HEK293 (cell line): ENCODE results near the gene SGTB.

Experiments used
- CTCF ChIA-PET: fragments of 350-600 bp; formaldehyde crosslinking; extraction: SDS; loops from one replicate; lab custom pipeline; 2021; ENCODE audit warnings: antibody characterized with exemption; lab: Yijun Ruan, JAX
- POLR2A ChIA-PET: fragments of 300-600 bp; formaldehyde crosslinking; extraction: SDS; loops from one replicate; lab custom pipeline; 2020; ENCODE audit warnings: antibody characterized with exemption, inconsistent platforms; lab: Yijun Ruan, JAX
- H3K27ac ChIP-seq: fragments of 200-500 bp; sonication (Bioruptor generic); 2 replicates; pipeline ENCODE4 v1.5.1; 2014; ENCODE audit warnings: low read depth, low read length, control low read depth, inconsistent platforms; ENCODE audit errors: extremely low read depth
- H3K36me3 ChIP-seq, 2 experiments: fragments of 200-500 bp in 1 of 2; sonication (Bioruptor generic) in 1 of 2; 1 replicate in 1 of 2; 2 replicates in 1 of 2; pipeline ENCODE4 v1.5.1; 2014 to 2017; ENCODE audit warnings: inconsistent platforms in 2 of 2, low read length in 2 of 2; ENCODE audit not compliant: control insufficient read depth in 2 of 2, insufficient read depth in 1 of 2
- H3K4me1 ChIP-seq: fragments of 200-500 bp; sonication (Bioruptor generic); 2 replicates; pipeline ENCODE4 v1.5.1; 2014; ENCODE audit warnings: mild to moderate bottlenecking, low read length, inconsistent platforms; ENCODE audit not compliant: control insufficient read depth, insufficient read depth
- H3K4me3 ChIP-seq: 2 replicates; pipeline ENCODE4 v1.5.1; 2011; ENCODE audit warnings: low read depth, mild to moderate bottlenecking, control low read depth, low read length, moderate library complexity
- H3K9me3 ChIP-seq: fragments of 200-500 bp; sonication (Bioruptor generic); 2 replicates; pipeline ENCODE4 v1.5.1; 2014; ENCODE audit warnings: low read depth, low read length, inconsistent platforms; ENCODE audit not compliant: control insufficient read depth, insufficient read depth
- GFI1B ChIP-seq: fragments of 450-650 bp; formaldehyde crosslinking; IDR thresholded peaks from 2 replicates; pipeline ENCODE4 v1.5.1; 2016; ENCODE audit warnings: missing biosample characterization, missing genetic modification characterization
- KLF8 ChIP-seq: fragments of 450-650 bp; formaldehyde crosslinking; IDR thresholded peaks from 2 replicates; pipeline ENCODE4 v1.5.1; 2016; ENCODE audit warnings: missing biosample characterization, missing genetic modification characterization
- KLF9 ChIP-seq: fragments of 450-650 bp; formaldehyde crosslinking; IDR thresholded peaks from 2 replicates; pipeline ENCODE4 v1.5.1; 2016; ENCODE audit warnings: missing biosample characterization, missing genetic modification characterization, low read depth
- MYNN ChIP-seq: fragments of 450-650 bp; formaldehyde crosslinking; IDR thresholded peaks from 2 replicates; pipeline ENCODE4 v1.5.1; 2016; ENCODE audit warnings: missing biosample characterization, missing genetic modification characterization, borderline replicate concordance
- PRDM1 ChIP-seq: fragments of 450-650 bp; formaldehyde crosslinking; IDR thresholded peaks from 2 replicates; pipeline ENCODE4; 2016; ENCODE audit warnings: missing biosample characterization, missing genetic modification characterization
- SETDB1 ChIP-seq: IDR thresholded peaks from one replicate; pipeline ENCODE4 v1.6.1; 2017; ENCODE audit warnings: mild to moderate bottlenecking, low read length, moderate library complexity, mixed read lengths; ENCODE audit not compliant: insufficient read length
- SP3 ChIP-seq: fragments of 450-650 bp; formaldehyde crosslinking; IDR thresholded peaks from 2 replicates; pipeline ENCODE4 v1.5.1; 2016; ENCODE audit warnings: missing biosample characterization, missing genetic modification characterization
- TCF7L2 ChIP-seq: IDR thresholded peaks from 2 replicates; pipeline ENCODE4 v1.6.1; 2011; ENCODE audit warnings: low read depth, mild to moderate bottlenecking, inconsistent platforms, low read length, moderate library complexity, borderline replicate concordance
- ZNF2 ChIP-seq: fragments of 450-650 bp; formaldehyde crosslinking; IDR thresholded peaks from 2 replicates; pipeline ENCODE4 v1.5.1; 2016; ENCODE audit warnings: missing biosample characterization, missing genetic modification characterization
- ZNF223 ChIP-seq: fragments of 450-650 bp; formaldehyde crosslinking; IDR thresholded peaks from 2 replicates; pipeline ENCODE4 v1.5.1; 2016; ENCODE audit warnings: missing biosample characterization, missing genetic modification characterization
- ZNF266 ChIP-seq: fragments of 450-650 bp; formaldehyde crosslinking; IDR thresholded peaks from 2 replicates; pipeline ENCODE4 v1.5.1; 2016; ENCODE audit warnings: missing biosample characterization, missing genetic modification characterization, low read depth
- ZNF513 ChIP-seq: fragments of 450-650 bp; IDR thresholded peaks from 2 replicates; pipeline ENCODE4 v1.5.1; 2018; ENCODE audit warnings: missing biosample characterization, missing genetic modification characterization
- ZNF529 ChIP-seq: fragments of 450-650 bp; formaldehyde crosslinking; IDR thresholded peaks from 2 replicates; pipeline ENCODE4 v1.5.1; 2017; ENCODE audit warnings: missing genetic modification characterization, missing biosample characterization; ENCODE audit not compliant: insufficient replicate concordance
- ZNF555 ChIP-seq: fragments of 450-650 bp; formaldehyde crosslinking; conservative IDR thresholded peaks from 2 replicates; pipeline ENCODE4 v1.5.1; 2017; ENCODE audit warnings: missing biosample characterization, mild to moderate bottlenecking, missing genetic modification characterization, inconsistent platforms
- ZNF623 ChIP-seq: fragments of 450-650 bp; formaldehyde crosslinking; IDR thresholded peaks from 2 replicates; pipeline ENCODE4 v1.5.1; 2016; ENCODE audit warnings: missing biosample characterization, missing genetic modification characterization
- ZNF677 ChIP-seq: fragments of 450-650 bp; IDR thresholded peaks from 2 replicates; pipeline ENCODE4 v1.5.0; 2018; ENCODE audit warnings: missing biosample characterization, mild to moderate bottlenecking, missing genetic modification characterization, moderate library complexity
- ZNF776 ChIP-seq: fragments of 450-650 bp; formaldehyde crosslinking; IDR thresholded peaks from 2 replicates; pipeline ENCODE4 v1.5.0; 2017; ENCODE audit warnings: missing biosample characterization, missing genetic modification characterization, borderline replicate concordance
- ZNF791 ChIP-seq: fragments of 450-650 bp; formaldehyde crosslinking; IDR thresholded peaks from 2 replicates; pipeline ENCODE4 v1.5.1; 2016; ENCODE audit warnings: missing biosample characterization, missing genetic modification characterization
- ZSCAN16 ChIP-seq: fragments of 450-650 bp; formaldehyde crosslinking; IDR thresholded peaks from 2 replicates; pipeline ENCODE4 v1.5.1; 2016; ENCODE audit warnings: missing biosample characterization, missing genetic modification characterization
- TF ChIP-seq, protein P1 (sequence below): fragments of 450-650 bp; formaldehyde crosslinking; IDR thresholded peaks from 2 replicates; pipeline ENCODE4 v1.5.1; 2016; ENCODE audit warnings: missing biosample characterization, missing genetic modification characterization
- TF ChIP-seq, protein P2 (sequence below): fragments of 450-650 bp; formaldehyde crosslinking; IDR thresholded peaks from 2 replicates; pipeline ENCODE4 v1.5.1; 2016; ENCODE audit warnings: missing biosample characterization, missing genetic modification characterization

SGTB gene

GRCh38 chr5:65707663-65708062 lies 14.2 kb downstream of the SGTB start:
- no peaks in the 10 kb centered on the region for H3K9me3 ChIP-seq
- no peak overlapping the region for H3K27ac ChIP-seq
- no peak for TF ChIP-seq ZSCAN16 (tag by site-specific recombination)
- TF ChIP-seq ZNF513: no peak
- ChIA-PET POLR2A (interaction anchor here (1.1 kb wide), 1 partner anchor 14 kb away, joined by 3 read pairs; the partner anchor contains the start of genes NLN and SGTB), CTCF (no interaction called here)
- H3K4me1 ChIP-seq: no peaks in the 10 kb centered on the region
- peaks cover 44 to 55% of the 10 kb centered on the region in 2 experiments for H3K36me3 ChIP-seq
- H3K4me3 ChIP-seq: no peak overlapping the region

DNA sequence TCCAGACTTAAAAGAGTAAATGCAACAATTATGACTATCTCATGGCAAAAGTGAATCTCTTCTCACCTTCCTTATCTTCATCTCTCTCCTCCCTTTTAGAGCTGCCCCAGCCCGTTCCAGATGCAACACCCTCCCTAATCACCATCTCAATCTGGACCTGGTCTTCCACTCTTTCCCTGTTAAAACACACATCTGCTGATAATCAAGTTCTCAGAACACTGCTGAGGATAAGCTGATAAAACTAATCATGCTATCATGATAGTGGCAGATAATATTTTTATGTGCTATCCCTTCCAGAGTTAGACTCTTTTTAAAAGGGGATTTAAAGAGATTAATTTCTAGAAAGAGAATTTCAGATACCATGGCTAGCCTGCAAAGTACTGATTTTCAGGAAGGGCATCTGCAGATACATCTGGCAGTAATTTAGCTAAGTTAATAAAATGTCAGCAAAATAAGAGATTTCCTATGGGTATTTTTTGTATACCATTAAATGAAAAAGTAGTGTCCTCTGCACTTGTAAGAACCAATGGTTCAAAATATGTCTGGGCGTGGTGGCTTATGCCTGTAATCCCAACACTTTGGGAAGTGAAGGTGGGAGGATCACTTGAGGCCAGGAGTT lies 17.2 kb downstream of the SGTB start:
- Histone ChIP-seq H3K27ac (no peak overlapping the region), H3K36me3 (peaks cover 38 to 51% of the 10 kb centered on the region in 2 experiments), H3K9me3 (no peaks in the 10 kb centered on the region), H3K4me1 (no peaks in the 10 kb centered on the region), H3K4me3 (no peak overlapping the region)
- ChIA-PET POLR2A (no interaction called here), CTCF (interaction anchor here (0.6 kb wide), 1 partner anchor 19 kb away, joined by 3 read pairs; no protein-coding TSS in a partner anchor)
- no peak for TF ChIP-seq TCF7L2
- TF ChIP-seq SP3 (tag by site-specific recombination): no peak
- TF ChIP-seq PRDM1 (tag by site-specific recombination): no peak
- TF ChIP-seq ZNF223 (tag by site-specific recombination): no peak
- TF ChIP-seq ZNF529 (tag by site-specific recombination): no peak
- no peak for TF ChIP-seq SETDB1
- TF ChIP-seq GFI1B (tag by site-specific recombination): no peak
- TF ChIP-seq KLF8 (tag by site-specific recombination): no peak
- TF ChIP-seq ZNF2 (tag by site-specific recombination): no peak
- no peak for TF ChIP-seq KLF9 (tag by site-specific recombination)
- TF ChIP-seq ZNF555 (tag by site-specific recombination): no peak
- TF ChIP-seq MYNN (tag by site-specific recombination): no peak
- TF ChIP-seq ZNF623 (tag by site-specific recombination): no peak
- TF ChIP-seq, protein P1, sequence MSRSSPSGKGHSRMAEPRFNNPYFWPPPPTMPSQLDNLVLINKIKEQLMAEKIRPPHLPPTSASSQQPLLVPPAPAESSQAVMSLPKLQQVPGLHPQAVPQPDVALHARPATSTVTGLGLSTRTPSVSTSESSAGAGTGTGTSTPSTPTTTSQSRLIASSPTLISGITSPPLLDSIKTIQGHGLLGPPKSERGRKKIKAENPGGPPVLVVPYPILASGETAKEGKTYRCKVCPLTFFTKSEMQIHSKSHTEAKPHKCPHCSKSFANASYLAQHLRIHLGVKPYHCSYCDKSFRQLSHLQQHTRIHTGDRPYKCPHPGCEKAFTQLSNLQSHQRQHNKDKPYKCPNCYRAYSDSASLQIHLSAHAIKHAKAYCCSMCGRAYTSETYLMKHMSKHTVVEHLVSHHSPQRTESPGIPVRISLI (tag by site-specific recombination): no peak
- TF ChIP-seq ZNF776 (tag by site-specific recombination): no peak
- no peak for TF ChIP-seq ZNF791 (tag by site-specific recombination)
- no peak for TF ChIP-seq ZNF266
- TF ChIP-seq ZNF677 (tag by site-specific recombination): no peak
- TF ChIP-seq, protein P2, sequence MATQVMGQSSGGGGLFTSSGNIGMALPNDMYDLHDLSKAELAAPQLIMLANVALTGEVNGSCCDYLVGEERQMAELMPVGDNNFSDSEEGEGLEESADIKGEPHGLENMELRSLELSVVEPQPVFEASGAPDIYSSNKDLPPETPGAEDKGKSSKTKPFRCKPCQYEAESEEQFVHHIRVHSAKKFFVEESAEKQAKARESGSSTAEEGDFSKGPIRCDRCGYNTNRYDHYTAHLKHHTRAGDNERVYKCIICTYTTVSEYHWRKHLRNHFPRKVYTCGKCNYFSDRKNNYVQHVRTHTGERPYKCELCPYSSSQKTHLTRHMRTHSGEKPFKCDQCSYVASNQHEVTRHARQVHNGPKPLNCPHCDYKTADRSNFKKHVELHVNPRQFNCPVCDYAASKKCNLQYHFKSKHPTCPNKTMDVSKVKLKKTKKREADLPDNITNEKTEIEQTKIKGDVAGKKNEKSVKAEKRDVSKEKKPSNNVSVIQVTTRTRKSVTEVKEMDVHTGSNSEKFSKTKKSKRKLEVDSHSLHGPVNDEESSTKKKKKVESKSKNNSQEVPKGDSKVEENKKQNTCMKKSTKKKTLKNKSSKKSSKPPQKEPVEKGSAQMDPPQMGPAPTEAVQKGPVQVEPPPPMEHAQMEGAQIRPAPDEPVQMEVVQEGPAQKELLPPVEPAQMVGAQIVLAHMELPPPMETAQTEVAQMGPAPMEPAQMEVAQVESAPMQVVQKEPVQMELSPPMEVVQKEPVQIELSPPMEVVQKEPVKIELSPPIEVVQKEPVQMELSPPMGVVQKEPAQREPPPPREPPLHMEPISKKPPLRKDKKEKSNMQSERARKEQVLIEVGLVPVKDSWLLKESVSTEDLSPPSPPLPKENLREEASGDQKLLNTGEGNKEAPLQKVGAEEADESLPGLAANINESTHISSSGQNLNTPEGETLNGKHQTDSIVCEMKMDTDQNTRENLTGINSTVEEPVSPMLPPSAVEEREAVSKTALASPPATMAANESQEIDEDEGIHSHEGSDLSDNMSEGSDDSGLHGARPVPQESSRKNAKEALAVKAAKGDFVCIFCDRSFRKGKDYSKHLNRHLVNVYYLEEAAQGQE: no peak
